ENCODE results near the gene UBA5.
A peak's percentile ranks its signal among the peaks of the same experiment; 100 is the strongest.
"Not testable (repeated sequence)": the region's sequence is repeated elsewhere in the genome, so short reads cannot be mapped to it uniquely, and the experiment has no call there.

The UBA5 gene

GRCh38 chr3:132660052-132660810 lies at the start of gene UBA5:
Gene UBA5, plus strand, starts transcription at chr3:132660329. Its CDS starts 209 bp downstream, at chr3:132660538.
- TF ChIP-seq POU6F1 (CRISPR knock-in tag; IDR thresholded peaks at IDR 0.05; ENCODE audit: borderline replicate concordance, low read depth) = 0 out of 2 replicates have a peak, but pooled peaks have one; percentile 29
- TF ChIP-seq ISL1 (CRISPR knock-in tag; IDR thresholded peaks at IDR 0.05) = no peak
- peak; percentile 80 for ATAC-seq

- ATAC-seq = not testable (repeated sequence)
These were observed 44.8 kb upstream of the UBA5 start for GRCh38 chr3:132615301-132615700.

DNA sequence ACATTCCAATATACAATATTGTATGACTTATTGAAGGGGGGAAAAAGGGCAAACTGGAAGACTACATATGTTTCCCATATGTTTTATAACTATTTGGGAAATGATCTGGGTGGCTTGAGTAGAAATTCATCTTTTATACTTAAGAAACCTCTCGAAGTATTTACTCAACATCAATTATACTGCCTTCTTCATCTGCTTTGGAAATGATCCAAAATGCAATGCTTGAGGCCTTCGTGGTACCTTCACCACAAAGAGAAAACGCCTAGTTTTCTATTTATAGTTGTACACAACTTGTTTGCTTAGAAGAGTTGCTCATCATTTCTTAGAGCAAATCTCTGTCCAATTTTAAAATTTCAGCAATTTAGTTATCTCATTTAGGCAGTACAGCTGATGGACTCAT lies 44.2 kb upstream of the UBA5 start:
- TF ChIP-seq PPARA (CRISPR knock-in tag; IDR thresholded peaks at IDR 0.05; ENCODE audit: borderline replicate concordance) (no peak), RARB (CRISPR knock-in tag; IDR thresholded peaks at IDR 0.05) (no peak), ZNF8 (CRISPR knock-in tag; IDR thresholded peaks at IDR 0.05) (no peak), ZNF565 (CRISPR knock-in tag; conservative IDR thresholded peaks at IDR 0.05; ENCODE audit: low read depth) (no peak), SNAI2 (CRISPR knock-in tag; IDR thresholded peaks at IDR 0.05) (no peak), OSR1 (CRISPR knock-in tag; IDR thresholded peaks at IDR 0.05) (no peak), ZC3H10 (CRISPR knock-in tag; IDR thresholded peaks at IDR 0.05) (no peak), ESRRG (CRISPR knock-in tag; IDR thresholded peaks at IDR 0.05) (no peak), BACH2 (CRISPR knock-in tag; IDR thresholded peaks at IDR 0.05; ENCODE audit: borderline replicate concordance) (no peak), CSDC2 (CRISPR knock-in tag; IDR thresholded peaks at IDR 0.05) (no peak), CSRNP3 (CRISPR knock-in tag; IDR thresholded peaks at IDR 0.05) (no peak), ZNF70 (CRISPR knock-in tag; IDR thresholded peaks at IDR 0.05) (no peak), TCF4 (CRISPR knock-in tag; IDR thresholded peaks at IDR 0.05; ENCODE audit: borderline replicate concordance) (no peak), TOX (CRISPR knock-in tag; IDR thresholded peaks at IDR 0.05; ENCODE audit: borderline replicate concordance) (no peak), PATZ1 (CRISPR knock-in tag; IDR thresholded peaks at IDR 0.05; ENCODE audit: borderline replicate concordance) (no peak), GLIS3 (CRISPR knock-in tag; IDR thresholded peaks at IDR 0.05) (no peak)
- TF ChIP-seq, protein P1, sequence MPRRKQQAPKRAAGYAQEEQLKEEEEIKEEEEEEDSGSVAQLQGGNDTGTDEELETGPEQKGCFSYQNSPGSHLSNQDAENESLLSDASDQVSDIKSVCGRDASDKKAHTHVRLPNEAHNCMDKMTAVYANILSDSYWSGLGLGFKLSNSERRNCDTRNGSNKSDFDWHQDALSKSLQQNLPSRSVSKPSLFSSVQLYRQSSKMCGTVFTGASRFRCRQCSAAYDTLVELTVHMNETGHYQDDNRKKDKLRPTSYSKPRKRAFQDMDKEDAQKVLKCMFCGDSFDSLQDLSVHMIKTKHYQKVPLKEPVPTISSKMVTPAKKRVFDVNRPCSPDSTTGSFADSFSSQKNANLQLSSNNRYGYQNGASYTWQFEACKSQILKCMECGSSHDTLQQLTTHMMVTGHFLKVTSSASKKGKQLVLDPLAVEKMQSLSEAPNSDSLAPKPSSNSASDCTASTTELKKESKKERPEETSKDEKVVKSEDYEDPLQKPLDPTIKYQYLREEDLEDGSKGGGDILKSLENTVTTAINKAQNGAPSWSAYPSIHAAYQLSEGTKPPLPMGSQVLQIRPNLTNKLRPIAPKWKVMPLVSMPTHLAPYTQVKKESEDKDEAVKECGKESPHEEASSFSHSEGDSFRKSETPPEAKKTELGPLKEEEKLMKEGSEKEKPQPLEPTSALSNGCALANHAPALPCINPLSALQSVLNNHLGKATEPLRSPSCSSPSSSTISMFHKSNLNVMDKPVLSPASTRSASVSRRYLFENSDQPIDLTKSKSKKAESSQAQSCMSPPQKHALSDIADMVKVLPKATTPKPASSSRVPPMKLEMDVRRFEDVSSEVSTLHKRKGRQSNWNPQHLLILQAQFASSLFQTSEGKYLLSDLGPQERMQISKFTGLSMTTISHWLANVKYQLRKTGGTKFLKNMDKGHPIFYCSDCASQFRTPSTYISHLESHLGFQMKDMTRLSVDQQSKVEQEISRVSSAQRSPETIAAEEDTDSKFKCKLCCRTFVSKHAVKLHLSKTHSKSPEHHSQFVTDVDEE (CRISPR knock-in tag; IDR thresholded peaks at IDR 0.05) = no peak
- no peak for ATAC-seq

GRCh38 chr3:132616780-132617179 lies 43.3 kb upstream of the UBA5 start:
- TF ChIP-seq ISL1 (CRISPR knock-in tag; IDR thresholded peaks at IDR 0.05) (peak; percentile 59; the same call in 1 of the 2 replicates), ZNF8 (CRISPR knock-in tag; IDR thresholded peaks at IDR 0.05) (no peak), PATZ1 (CRISPR knock-in tag; IDR thresholded peaks at IDR 0.05; ENCODE audit: borderline replicate concordance) (no peak), SNAI2 (CRISPR knock-in tag; IDR thresholded peaks at IDR 0.05) (no peak), ARNTL (CRISPR knock-in tag; IDR thresholded peaks at IDR 0.05; ENCODE audit: borderline replicate concordance, low read depth) (no peak), TCF4 (CRISPR knock-in tag; IDR thresholded peaks at IDR 0.05; ENCODE audit: borderline replicate concordance) (peak; percentile 27; the same call in 1 of the 2 replicates), OSR1 (CRISPR knock-in tag; IDR thresholded peaks at IDR 0.05) (no peak), GLIS3 (CRISPR knock-in tag; IDR thresholded peaks at IDR 0.05) (no peak), BACH2 (CRISPR knock-in tag; IDR thresholded peaks at IDR 0.05; ENCODE audit: borderline replicate concordance) (no peak), ZNF70 (CRISPR knock-in tag; IDR thresholded peaks at IDR 0.05) (no peak), PPARA (CRISPR knock-in tag; IDR thresholded peaks at IDR 0.05; ENCODE audit: borderline replicate concordance) (no peak)
- ATAC-seq = no peak

All from SK-N-SH treated with all-trans-retinoic acid at 6 μM for 48 hours (cell line).